ENCODE results near the gene CAPN12. TPM values are rescaled to one million over a fixed set of nuclear protein-coding genes. Genes with fewer than 3 reads are reported as not detected.

The CAPN12 gene
- total and polyA plus RNA-seq, 2 of the 4 experiments (the other 2 are of a cell fraction) = 0.18 to 0.97 TPM

DNA sequence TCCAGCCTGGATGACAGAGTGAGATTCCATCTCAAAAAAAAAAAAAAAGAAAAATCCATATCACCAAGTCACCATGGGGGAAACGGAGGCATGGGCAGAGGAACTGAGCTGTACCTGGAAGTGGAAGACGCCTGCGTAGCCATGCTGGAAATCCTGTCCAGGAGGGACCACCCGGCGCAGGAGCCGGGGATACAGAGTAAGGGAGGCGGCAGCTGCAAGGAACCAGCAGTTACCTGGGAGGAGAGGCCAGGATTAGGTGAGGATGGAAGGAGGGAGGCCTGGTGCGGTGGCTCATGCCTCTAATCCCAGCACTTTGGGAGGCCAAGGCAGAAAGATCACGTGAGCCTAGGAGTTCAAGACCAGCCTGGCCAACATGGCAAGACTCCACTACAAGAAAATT, 2.0 kb downstream of the CAPN12 start:
- Histone ChIP-seq H2AK5ac (ENCODE audit: low read depth, low read length) (no peak overlapping the region), H3K4me3 (ENCODE audit: insufficient read depth, low read depth, low read length) (no peak overlapping the region), H3K18ac (ENCODE audit: low read depth, low read length) (no peak overlapping the region), H3K4ac (ENCODE audit: low read depth, low read length) (no peak overlapping the region), H2AFZ (replicated peaks; ENCODE audit: low read length, poor library complexity) (no peak overlapping the region), H2BK20ac (ENCODE audit: low read depth, low read length) (no peak overlapping the region), H4K8ac (ENCODE audit: low read depth in 2 of 2, low read length in 2 of 2) (no peak overlapping the region), H3K4me1 (ENCODE audit: control insufficient read depth, insufficient read depth, low read length) (no peaks in the 10 kb centered on the region), H3K14ac (replicated peaks; ENCODE audit: low read depth, low read length) (no peak overlapping the region), H3K27ac (ENCODE audit: insufficient read depth, low read length) (no peak overlapping the region), H3K36me3 (ENCODE audit: control insufficient read depth, insufficient read depth, low read length) (no peaks in the 10 kb centered on the region), H2AK9ac (replicated peaks; ENCODE audit: low read depth, low read length, poor library complexity) (no peak overlapping the region), H4K91ac (ENCODE audit: insufficient read depth, low read depth, low read length) (no peak overlapping the region), H3K9me1 (ENCODE audit: insufficient read depth, low read length) (no peaks in the 10 kb centered on the region), H3K27me3 (ENCODE audit: control insufficient read depth, insufficient read depth, low read length) (no peaks in the 10 kb centered on the region; the same call in 1 of the 2 replicates), H3K9me3 (ENCODE audit: control insufficient read depth, insufficient read depth, low read length) (no peaks in the 10 kb centered on the region), H4K20me1 (ENCODE audit: insufficient read depth, low read length) (no peaks in the 10 kb centered on the region), H2BK5ac (ENCODE audit: low read depth, low read length, poor library complexity, severe bottlenecking) (no peak overlapping the region), H3K79me1 (ENCODE audit: low read depth in 1 of 2, low read length in 2 of 2) (no peaks in the 10 kb centered on the region), H2BK15ac (ENCODE audit: low read depth, low read length) (no peak overlapping the region), H3K23ac (ENCODE audit: low read depth, low read length) (no peak overlapping the region), H3K4me2 (ENCODE audit: low read depth, low read length) (no peak overlapping the region), H3K56ac (ENCODE audit: extremely low read depth, insufficient read depth, low read length) (no peak overlapping the region), H3K9ac (ENCODE audit: low read depth, low read length) (no peak overlapping the region), H4K5ac (ENCODE audit: low read depth, low read length) (no peak overlapping the region), H2BK120ac (ENCODE audit: low read depth, low read length) (no peak overlapping the region)
- intact Hi-C loops (cut with micrococcal nuclease) (no loop called here), in situ Hi-C loops (cut with MboI; ENCODE audit: low sequenced_read_pairs) (loop anchor here (25.0 kb wide), 1 partner anchor 170 kb away; the partner anchor contains the start of gene CCER2), dilution Hi-C loops (cut with HindIII; ENCODE audit: low sequenced_read_pairs, unreplicated experiment) (no loop called here)
- 98% methylated on average over 6 of the region's 9 CpGs; no CpG with 5 or more reads in 1 of the 2 experiments for WGBS, 2 experiments (ENCODE audit: extremely low coverage in 2 of 2, insufficient read length in 1 of 2)
- DNase-seq (no peak), ATAC-seq (ENCODE audit: low read depth) (no peak)
- ChIA-PET CTCF (no interaction called here), POLR2A (ENCODE audit: unreplicated experiment) (no interaction called here)
- no TSS peak for BruUV-seq (replicated peaks)
- TF ChIP-seq NFE2L2 (IDR thresholded peaks at IDR 0.05; ENCODE audit: low read depth, low read length) (no peak), RCOR1 (IDR thresholded peaks at IDR 0.05; ENCODE audit: insufficient replicate concordance, low read length) (no peak), RFX5 (IDR thresholded peaks at IDR 0.05; ENCODE audit: low read depth, low read length) (no peak), SMC3 (IDR thresholded peaks at IDR 0.05; ENCODE audit: low read depth, low read length) (no peak), CEBPB (IDR thresholded peaks at IDR 0.05; ENCODE audit: low read depth, low read length) (no peak)

Measured in IMR-90 (cell line).